ENCODE results near the gene LRBA. TPM values are rescaled to one million over a fixed set of nuclear protein-coding genes. Genes with fewer than 3 reads are reported as not detected.

Gene LRBA
- total and polyA plus RNA-seq, 2 donors (not counting 3 experiments of a cell fraction or from before 2014, with no cell fraction given) = 18.0 to 35.1 TPM

- no peak for DNase-seq (ENCODE audit: low read depth, low spot score)
- Histone ChIP-seq H3K79me2 (ENCODE audit: control insufficient read depth, insufficient read depth, low read length) (no peaks in the 10 kb centered on the region), H4K20me1 (replicated peaks; ENCODE audit: control insufficient read depth, extremely low read depth, insufficient read depth, low read length) (no peaks in the 10 kb centered on the region), H3K36me3 (ENCODE audit: control insufficient read depth in 2 of 2, extremely low read depth in 1 of 2, insufficient read depth in 2 of 2, low read length in 2 of 2) (no peaks in the 10 kb centered on the region), H3K9ac (replicated peaks; ENCODE audit: extremely low read depth, insufficient read depth, low read length) (no peak overlapping the region), H3K4me1 (ENCODE audit: control insufficient read depth, extremely low read depth, insufficient read depth, low read length) (peaks cover 8% of the 10 kb centered on the region), H3K9me3 (replicated peaks; ENCODE audit: control insufficient read depth, insufficient read depth, low read length) (no peaks in the 10 kb centered on the region), H3K4me3 (replicated peaks in 1 of 3; ENCODE audit: insufficient read depth in 1 of 3, low read depth in 1 of 3, low read length in 3 of 3) (no peak overlapping the region), H3K4me2 (ENCODE audit: insufficient read depth, low read length) (no peak overlapping the region), H3K9me1 (replicated peaks; ENCODE audit: control insufficient read depth, extremely low read depth, insufficient read depth, low read length) (no peaks in the 10 kb centered on the region), H2AFZ (ENCODE audit: low read depth, low read length) (no peak overlapping the region), H3K27me3 (ENCODE audit: control insufficient read depth in 2 of 2, insufficient read depth in 2 of 2, low read length in 2 of 2) (no peaks in the 10 kb centered on the region), H3K27ac (ENCODE audit: insufficient read depth, low read depth, low read length) (no peak overlapping the region)
- FAIRE-seq = no peak
- no TSS peak for BruUV-seq (replicated peaks)
- intact Hi-C loops (cut with micrococcal nuclease) = no loop called here
- CTCF ChIA-PET = no interaction called here
- TF ChIP-seq POLR2AphosphoS5 (IDR thresholded peaks at IDR 0.05; ENCODE audit: insufficient read depth, low read depth, low read length) (no peak), MAX (IDR thresholded peaks at IDR 0.05; ENCODE audit: insufficient read depth, insufficient read length) (no peak), POLR2A (IDR thresholded peaks at IDR 0.05; ENCODE audit: low read depth, low read length) (no peak), FOS (IDR thresholded peaks at IDR 0.05; ENCODE audit: borderline replicate concordance, insufficient read depth, low read length) (no peak), EZH2 (IDR thresholded peaks at IDR 0.05; ENCODE audit: borderline replicate concordance, low read depth, low read length, severe bottlenecking) (no peak)
- dilution Hi-C loops (cut with MboI; ENCODE audit: extremely low pct_ligation_motif_present, low sequenced_read_pairs) = no loop called here
- POLR2A ChIA-PET = no interaction called here
Observed at GRCh38 chr4:150768497-150768896, 246.6 kb downstream of the LRBA start.

- no peak overlapping the region for H3K4me2 ChIP-seq (ENCODE audit: insufficient read depth, low read length)
- no peaks in the 10 kb centered on the region for H3K36me3 ChIP-seq (ENCODE audit: control insufficient read depth in 2 of 2, extremely low read depth in 1 of 2, insufficient read depth in 2 of 2, low read length in 2 of 2)
- no peaks in the 10 kb centered on the region for H3K27me3 ChIP-seq (ENCODE audit: control insufficient read depth in 2 of 2, insufficient read depth in 2 of 2, low read length in 2 of 2)
- H3K27ac ChIP-seq (ENCODE audit: insufficient read depth, low read depth, low read length) = no peak overlapping the region
- dilution Hi-C loops (cut with MboI; ENCODE audit: extremely low pct_ligation_motif_present, low sequenced_read_pairs) = no loop called here
- no peaks in the 10 kb centered on the region for H3K9me1 ChIP-seq (replicated peaks; ENCODE audit: control insufficient read depth, extremely low read depth, insufficient read depth, low read length)
- peaks cover 8% of the 10 kb centered on the region for H3K4me1 ChIP-seq (ENCODE audit: control insufficient read depth, extremely low read depth, insufficient read depth, low read length)
- H3K9me3 ChIP-seq (replicated peaks; ENCODE audit: control insufficient read depth, insufficient read depth, low read length) = no peaks in the 10 kb centered on the region
- CTCF ChIA-PET = no interaction called here
- intact Hi-C loops (cut with micrococcal nuclease) = no loop called here
- H2AFZ ChIP-seq (ENCODE audit: low read depth, low read length) = no peak overlapping the region
- no peak overlapping the region for H3K4me3 ChIP-seq (replicated peaks in 1 of 3; ENCODE audit: insufficient read depth in 1 of 3, low read depth in 1 of 3, low read length in 3 of 3)
- H3K79me2 ChIP-seq (ENCODE audit: control insufficient read depth, insufficient read depth, low read length) = no peaks in the 10 kb centered on the region
- no peak for FAIRE-seq
- no peak overlapping the region for H3K9ac ChIP-seq (replicated peaks; ENCODE audit: extremely low read depth, insufficient read depth, low read length)
- no TSS peak for BruUV-seq (replicated peaks)
- no peak for TF ChIP-seq JUN (IDR thresholded peaks at IDR 0.05; ENCODE audit: borderline replicate concordance, insufficient read depth, insufficient read length, low read depth)
- no peak for TF ChIP-seq POLR2AphosphoS5 (IDR thresholded peaks at IDR 0.05; ENCODE audit: insufficient read depth, low read depth, low read length)
- TF ChIP-seq EZH2 (IDR thresholded peaks at IDR 0.05; ENCODE audit: borderline replicate concordance, low read depth, low read length, severe bottlenecking) = no peak
- TF ChIP-seq POLR2A (IDR thresholded peaks at IDR 0.05; ENCODE audit: low read depth, low read length) = no peak
- no peak for TF ChIP-seq CTCF (IDR thresholded peaks at IDR 0.05; ENCODE audit: extremely low read depth in 1 of 2, insufficient read depth in 1 of 2, low read depth in 1 of 2, low read length in 2 of 2)
- no peak for TF ChIP-seq MYC (IDR thresholded peaks at IDR 0.05; ENCODE audit: low read depth, low read length)
- no peak for TF ChIP-seq FOS (IDR thresholded peaks at IDR 0.05; ENCODE audit: borderline replicate concordance, insufficient read depth, low read length)
- no peak for TF ChIP-seq GATA2 (IDR thresholded peaks at IDR 0.05; ENCODE audit: insufficient read depth, insufficient read length, low read depth, low read length)
- TF ChIP-seq MAX (IDR thresholded peaks at IDR 0.05; ENCODE audit: insufficient read depth, insufficient read length) = no peak
- POLR2A ChIA-PET = no interaction called here
- DNase-seq (ENCODE audit: low read depth, low spot score) = no peak
- H4K20me1 ChIP-seq (replicated peaks; ENCODE audit: control insufficient read depth, extremely low read depth, insufficient read depth, low read length) = no peaks in the 10 kb centered on the region
Observed at GRCh38 chr4:150765216-150765615, 249.9 kb downstream of the LRBA start.
